SH-SY5Y (cell line): ENCODE results near the gene AATK.

Source experiments
- GATA2 ChIP-seq: IDR thresholded peaks from 2 replicates; pipeline ENCODE4 v1.6.1; 2011; ENCODE audit warnings: mild to moderate bottlenecking, low read depth, low read length
- GATA3 ChIP-seq: IDR thresholded peaks from 2 replicates; pipeline ENCODE4 v1.6.1; 2011; ENCODE audit warnings: low read depth, mild to moderate bottlenecking, low read length, moderate library complexity

- TF ChIP-seq GATA3 (no peak), GATA2 (no peak)
These were observed 6.3 kb downstream of the AATK start for GRCh38 chr17:81159611-81160265.
